Hepatocyte (in vitro differentiated cells): ENCODE measurements around the gene VPS33B.

ENCODE experiments used
- EZH2 ChIP-seq: fragments of 200-600 bp; sonication (generic); IDR thresholded peaks from 2 replicates; pipeline ENCODE4 v1.6.1; 2016; ENCODE audit warnings: antibody characterized with exemption, mild to moderate bottlenecking, borderline replicate concordance
- EZH2phosphoT487 ChIP-seq: fragments of 200-600 bp; sonication (generic); IDR thresholded peaks from one replicate; pipeline ENCODE4 v1.6.1; 2018; ENCODE audit warnings: antibody characterized with exemption, mild to moderate bottlenecking, low read depth, moderate library complexity; ENCODE audit not compliant: unreplicated experiment, severe bottlenecking
- TF ChIP-seq, protein P1 (sequence below): fragments of 200-600 bp; sonication (generic); IDR thresholded peaks from 2 replicates; pipeline ENCODE4 v1.5.1; 2016; ENCODE audit warnings: antibody characterized with exemption, mild to moderate bottlenecking; ENCODE audit not compliant: poor library complexity

DNA sequence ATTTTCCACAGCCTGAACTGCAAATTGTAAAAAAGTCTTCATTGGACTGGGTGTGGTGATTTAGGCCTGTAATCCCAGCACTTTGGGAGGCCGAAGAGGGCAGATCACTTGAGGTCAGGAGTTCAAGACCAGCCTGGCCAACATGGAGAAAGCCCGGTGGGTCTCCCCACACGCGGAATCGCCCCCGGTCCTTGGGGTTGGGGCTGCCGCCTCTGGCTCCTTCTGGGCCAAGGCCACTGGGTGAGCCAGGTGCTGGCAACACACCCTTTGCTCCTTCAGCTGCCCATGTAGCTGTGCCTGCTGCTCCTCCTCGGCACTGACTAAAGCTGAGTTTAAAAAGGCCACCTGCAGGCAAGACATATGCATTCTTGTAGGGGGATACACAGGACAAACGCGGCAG is 9.4 kb upstream of the VPS33B start:
- TF ChIP-seq, protein P1, sequence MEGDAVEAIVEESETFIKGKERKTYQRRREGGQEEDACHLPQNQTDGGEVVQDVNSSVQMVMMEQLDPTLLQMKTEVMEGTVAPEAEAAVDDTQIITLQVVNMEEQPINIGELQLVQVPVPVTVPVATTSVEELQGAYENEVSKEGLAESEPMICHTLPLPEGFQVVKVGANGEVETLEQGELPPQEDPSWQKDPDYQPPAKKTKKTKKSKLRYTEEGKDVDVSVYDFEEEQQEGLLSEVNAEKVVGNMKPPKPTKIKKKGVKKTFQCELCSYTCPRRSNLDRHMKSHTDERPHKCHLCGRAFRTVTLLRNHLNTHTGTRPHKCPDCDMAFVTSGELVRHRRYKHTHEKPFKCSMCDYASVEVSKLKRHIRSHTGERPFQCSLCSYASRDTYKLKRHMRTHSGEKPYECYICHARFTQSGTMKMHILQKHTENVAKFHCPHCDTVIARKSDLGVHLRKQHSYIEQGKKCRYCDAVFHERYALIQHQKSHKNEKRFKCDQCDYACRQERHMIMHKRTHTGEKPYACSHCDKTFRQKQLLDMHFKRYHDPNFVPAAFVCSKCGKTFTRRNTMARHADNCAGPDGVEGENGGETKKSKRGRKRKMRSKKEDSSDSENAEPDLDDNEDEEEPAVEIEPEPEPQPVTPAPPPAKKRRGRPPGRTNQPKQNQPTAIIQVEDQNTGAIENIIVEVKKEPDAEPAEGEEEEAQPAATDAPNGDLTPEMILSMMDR, result no peak
- TF ChIP-seq EZH2 (no peak), EZH2phosphoT487 (no peak)
